MM.1S (cell line): ENCODE results near the gene AVPR1A.

ENCODE experiments used
- DNase-seq: peaks from one replicate; pipeline ENCODE4 v3.0.0-alpha.2; 2015
- H2AFZ ChIP-seq: fragments of 300-600 bp; sonication (generic); 2 replicates; pipeline ENCODE4 v1.6.0; 2016; ENCODE audit warnings: antibody characterized with exemption, low read length
- H3F3A ChIP-seq: fragments of 300-600 bp; sonication (generic); 2 replicates; pipeline ENCODE4 v1.6.1; 2016; ENCODE audit warnings: mild to moderate bottlenecking, antibody characterized with exemption, low read length, moderate library complexity, mixed read lengths; ENCODE audit not compliant: insufficient read depth
- H3K27ac ChIP-seq: fragments of 300-600 bp; sonication (generic); 2 replicates; pipeline ENCODE4 v1.5.1; 2016; ENCODE audit warnings: mild to moderate bottlenecking, low read length
- H3K27me3 ChIP-seq: fragments of 300-600 bp; sonication (generic); replicated peaks from 2 replicates; pipeline ENCODE4 v1.6.0; 2016; ENCODE audit warnings: low read length; ENCODE audit not compliant: insufficient read depth
- H3K36me3 ChIP-seq: fragments of 300-600 bp; sonication (generic); replicated peaks from 2 replicates; pipeline ENCODE4 v1.6.1; 2016; ENCODE audit warnings: mild to moderate bottlenecking, low read length, mixed read lengths; ENCODE audit not compliant: insufficient read depth
- H3K4me1 ChIP-seq: fragments of 300-600 bp; sonication (generic); 2 replicates; pipeline ENCODE4 v1.6.1; 2016; ENCODE audit warnings: low read length, mixed read lengths
- H3K4me2 ChIP-seq: fragments of 300-600 bp; sonication (generic); 2 replicates; pipeline ENCODE4 v1.6.0; 2016; ENCODE audit warnings: low read depth, low read length
- H3K4me3 ChIP-seq: fragments of 300-600 bp; sonication (generic); 2 replicates; pipeline ENCODE4 v1.5.1; 2016; ENCODE audit warnings: low read length, mixed read lengths
- H3K79me2 ChIP-seq: fragments of 300-600 bp; sonication (generic); 2 replicates; pipeline ENCODE4 v1.6.1; 2016; ENCODE audit warnings: mixed run types, low read length, mixed read lengths
- H3K9ac ChIP-seq: fragments of 300-600 bp; sonication (generic); 2 replicates; pipeline ENCODE4 v1.6.1; 2016; ENCODE audit warnings: low read length, mixed read lengths
- H3K9me2 ChIP-seq: fragments of 300-600 bp; sonication (generic); replicated peaks from 2 replicates; pipeline ENCODE4 v1.6.1; 2016; ENCODE audit warnings: mild to moderate bottlenecking, low read length, mixed read lengths; ENCODE audit not compliant: insufficient read depth
- H3K9me3 ChIP-seq: fragments of 300-600 bp; sonication (generic); replicated peaks from 2 replicates; pipeline ENCODE4 v1.6.1; 2016; ENCODE audit warnings: mild to moderate bottlenecking, low read length, mixed read lengths; ENCODE audit not compliant: insufficient read depth
- H4K20me1 ChIP-seq: fragments of 300-600 bp; sonication (generic); 2 replicates; pipeline ENCODE4 v1.6.1; 2016; ENCODE audit warnings: mild to moderate bottlenecking, low read length, moderate library complexity, mixed read lengths; ENCODE audit not compliant: insufficient read depth
- EZH2 ChIP-seq: fragments of 300-600 bp; sonication (generic); optimal IDR thresholded peaks from 2 replicates; pipeline ENCODE3; 2017; ENCODE audit warnings: low read depth, mild to moderate bottlenecking, antibody characterized with exemption, low read length, mixed read lengths
- EZH2phosphoT487 ChIP-seq: fragments of 300-600 bp; sonication (generic); IDR thresholded peaks from 2 replicates; pipeline ENCODE4 v1.6.1; 2018; ENCODE audit warnings: antibody characterized with exemption, low read length
- TF ChIP-seq, protein P1 (sequence below): fragments of 300-600 bp; sonication (generic); IDR thresholded peaks from 2 replicates; pipeline ENCODE4 v1.5.1; 2016; ENCODE audit warnings: antibody characterized with exemption, low read length, mixed read lengths

Gene AVPR1A

DNA sequence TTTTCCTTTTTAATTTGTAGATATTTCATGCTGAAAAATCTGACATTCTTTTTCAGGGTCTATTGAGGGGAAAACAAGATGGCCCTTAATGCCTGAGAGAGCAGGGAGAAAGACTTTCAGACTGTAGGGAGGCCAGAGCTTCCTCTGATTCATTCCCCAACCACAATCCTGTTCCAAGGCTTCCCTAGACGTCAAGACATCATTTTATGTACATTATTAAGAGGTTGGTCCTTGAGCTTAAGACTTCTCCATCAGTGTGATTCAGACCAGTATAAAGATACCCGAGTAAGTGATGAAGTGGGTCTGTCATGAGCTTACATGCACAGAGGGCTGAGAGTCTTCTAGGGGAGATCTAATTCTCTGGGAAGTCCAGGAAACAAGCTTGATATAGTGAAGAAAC is 57.3 kb downstream of the AVPR1A start:
- no peaks in the 10 kb centered on the region for H3K4me1 ChIP-seq
- TF ChIP-seq EZH2phosphoT487, result no peak
- TF ChIP-seq, protein P1, sequence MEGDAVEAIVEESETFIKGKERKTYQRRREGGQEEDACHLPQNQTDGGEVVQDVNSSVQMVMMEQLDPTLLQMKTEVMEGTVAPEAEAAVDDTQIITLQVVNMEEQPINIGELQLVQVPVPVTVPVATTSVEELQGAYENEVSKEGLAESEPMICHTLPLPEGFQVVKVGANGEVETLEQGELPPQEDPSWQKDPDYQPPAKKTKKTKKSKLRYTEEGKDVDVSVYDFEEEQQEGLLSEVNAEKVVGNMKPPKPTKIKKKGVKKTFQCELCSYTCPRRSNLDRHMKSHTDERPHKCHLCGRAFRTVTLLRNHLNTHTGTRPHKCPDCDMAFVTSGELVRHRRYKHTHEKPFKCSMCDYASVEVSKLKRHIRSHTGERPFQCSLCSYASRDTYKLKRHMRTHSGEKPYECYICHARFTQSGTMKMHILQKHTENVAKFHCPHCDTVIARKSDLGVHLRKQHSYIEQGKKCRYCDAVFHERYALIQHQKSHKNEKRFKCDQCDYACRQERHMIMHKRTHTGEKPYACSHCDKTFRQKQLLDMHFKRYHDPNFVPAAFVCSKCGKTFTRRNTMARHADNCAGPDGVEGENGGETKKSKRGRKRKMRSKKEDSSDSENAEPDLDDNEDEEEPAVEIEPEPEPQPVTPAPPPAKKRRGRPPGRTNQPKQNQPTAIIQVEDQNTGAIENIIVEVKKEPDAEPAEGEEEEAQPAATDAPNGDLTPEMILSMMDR, result no peak
- TF ChIP-seq EZH2, result no peak
- no peak overlapping the region for H2AFZ ChIP-seq
- no peak for DNase-seq
- no peak overlapping the region for H3K27ac ChIP-seq
- H3K9ac ChIP-seq, result no peak overlapping the region
- H3K4me2 ChIP-seq, result no peak overlapping the region
- H3K9me2 ChIP-seq, result no peaks in the 10 kb centered on the region
- no peaks in the 10 kb centered on the region for H3K79me2 ChIP-seq
- H3K27me3 ChIP-seq, result no peaks in the 10 kb centered on the region
- H4K20me1 ChIP-seq, result no peaks in the 10 kb centered on the region
- no peak overlapping the region for H3K4me3 ChIP-seq
- no peaks in the 10 kb centered on the region for H3F3A ChIP-seq
- H3K36me3 ChIP-seq, result no peaks in the 10 kb centered on the region
- H3K9me3 ChIP-seq, result no peaks in the 10 kb centered on the region

GRCh38 chr12:63093084-63093483 is 57.9 kb downstream of the AVPR1A start:
- Histone ChIP-seq H3K27me3 (no peaks in the 10 kb centered on the region), H3K4me1 (no peaks in the 10 kb centered on the region), H4K20me1 (no peaks in the 10 kb centered on the region), H3K9me2 (no peaks in the 10 kb centered on the region), H2AFZ (no peak overlapping the region), H3F3A (no peaks in the 10 kb centered on the region), H3K9me3 (no peaks in the 10 kb centered on the region; the same call in 1 of the 2 replicates), H3K4me2 (no peak overlapping the region), H3K27ac (no peak overlapping the region), H3K79me2 (no peaks in the 10 kb centered on the region), H3K4me3 (no peak overlapping the region), H3K9ac (no peak overlapping the region), H3K36me3 (no peaks in the 10 kb centered on the region)
- no peak for TF ChIP-seq EZH2phosphoT487
- no peak for DNase-seq
